Measurements from ENCODE around the gene PLA2G4B.

GRCh38 chr15:41822471-41822870, 16.2 kb upstream of the PLA2G4B start:
- TF ChIP-seq CTCF (IDR thresholded peaks at IDR 0.05) (no peak), POLR2A (IDR thresholded peaks at IDR 0.05) (no peak)
